ELF-1 (cell line): ENCODE measurements around the gene CCDC116.

Experiments
- DNase-seq: peaks from one replicate; pipeline ENCODE4 v3.0.0-alpha.2; 2016; ENCODE audit warnings: low read depth, low spot score

Gene CCDC116

GRCh38 chr22:21679383-21679782 is 46.8 kb downstream of the CCDC116 start:
- DNase-seq: no peak

- no peak for DNase-seq
Observed at GRCh38 chr22:21680830-21681565, 48.4 kb downstream of the CCDC116 start.

GRCh38 chr22:21681566-21682370 is 49.2 kb downstream of the CCDC116 start:
- DNase-seq: no peak

DNA sequence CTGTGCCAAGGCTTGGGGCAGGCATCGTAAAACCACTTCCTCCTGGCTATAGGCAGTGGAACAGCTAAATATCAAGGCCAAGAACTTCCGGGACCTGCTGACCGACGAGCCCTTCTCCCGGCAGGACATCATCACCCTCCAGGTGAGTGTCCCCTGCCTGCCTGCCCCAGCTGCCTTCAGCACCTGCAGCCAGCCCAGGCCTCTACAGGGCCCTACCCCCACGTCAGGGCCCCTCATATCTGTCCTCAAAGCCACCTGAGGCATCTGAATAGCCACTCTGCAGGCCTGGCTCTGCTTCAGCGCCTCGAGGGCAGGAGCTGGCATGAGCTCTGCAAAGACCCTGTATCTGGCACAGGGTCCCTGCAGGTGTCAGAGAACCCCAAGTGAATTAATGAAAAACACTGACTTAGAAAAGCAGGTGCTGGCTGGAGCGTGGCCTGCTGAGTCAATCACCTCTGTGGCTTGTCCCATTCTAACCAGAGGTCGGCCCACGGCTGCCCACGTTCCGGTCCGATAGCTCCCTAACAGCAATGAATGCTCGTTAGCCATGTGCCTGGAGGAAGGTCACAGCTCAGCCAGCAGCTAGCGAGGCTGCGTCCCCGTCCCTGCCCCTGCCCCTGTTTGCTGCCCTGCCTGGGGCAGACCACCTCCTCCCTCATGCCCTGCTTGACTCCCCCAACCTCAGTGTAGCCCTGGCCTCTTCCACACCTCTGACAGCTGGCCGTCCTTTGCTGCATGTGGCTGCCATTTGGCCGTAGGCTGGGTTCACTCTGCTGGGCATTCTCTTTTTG is 50.0 kb downstream of the CCDC116 start:
- no peak for DNase-seq

DNA sequence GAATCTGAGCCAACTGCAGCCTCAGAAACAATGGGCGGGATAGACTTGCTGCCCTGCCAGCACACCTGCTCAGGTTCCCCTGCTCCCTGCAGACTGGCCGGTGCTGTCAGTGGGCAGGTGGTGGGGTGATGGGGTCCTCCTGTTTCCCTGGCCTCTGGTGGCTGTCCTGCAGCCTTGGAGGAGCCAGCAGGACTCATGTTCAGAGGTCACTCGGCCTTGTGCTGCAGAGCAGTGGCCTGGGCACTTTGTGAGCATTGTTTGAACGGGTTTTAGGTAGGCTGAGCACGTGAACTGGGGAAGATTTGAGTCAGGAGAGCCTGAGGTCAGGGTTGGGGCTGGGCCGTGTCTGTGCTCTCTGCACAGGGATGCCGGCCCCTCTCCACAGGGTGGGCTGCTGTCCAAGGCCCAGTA is 50.8 kb downstream of the CCDC116 start:
- no peak for DNase-seq

DNA sequence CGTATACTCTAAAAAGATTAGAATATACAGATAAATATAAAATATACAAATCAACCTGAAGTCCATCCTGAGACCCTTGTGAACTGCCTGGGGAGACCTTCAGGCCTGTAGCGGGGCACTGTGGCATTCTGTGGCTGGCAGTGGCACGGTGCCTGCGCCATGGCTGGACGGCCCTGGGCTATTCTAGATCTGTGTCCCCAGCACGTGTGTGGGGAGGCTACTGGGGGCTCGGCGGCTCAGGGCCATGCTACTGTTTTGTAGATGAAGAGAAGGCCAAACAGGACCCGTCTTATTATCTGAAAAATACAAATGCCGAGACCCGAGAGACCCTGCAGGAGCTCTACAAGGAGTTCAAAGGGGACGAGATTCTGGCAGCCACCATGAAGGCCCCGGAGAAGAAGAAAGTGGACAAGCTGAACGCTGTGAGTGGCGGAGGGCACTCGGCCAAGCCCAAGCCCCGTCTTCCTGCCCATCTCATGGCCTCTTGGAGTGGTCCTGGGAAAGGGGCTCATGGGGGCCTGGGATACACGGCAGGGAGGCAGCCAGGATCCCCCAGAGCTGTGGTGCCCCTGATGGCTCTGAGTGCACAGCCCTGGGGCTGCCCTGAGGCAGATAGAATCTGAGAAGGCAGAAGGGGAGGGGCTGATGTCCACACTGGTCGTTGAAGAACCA is 52.1 kb downstream of the CCDC116 start:
- DNase-seq: no peak

DNA sequence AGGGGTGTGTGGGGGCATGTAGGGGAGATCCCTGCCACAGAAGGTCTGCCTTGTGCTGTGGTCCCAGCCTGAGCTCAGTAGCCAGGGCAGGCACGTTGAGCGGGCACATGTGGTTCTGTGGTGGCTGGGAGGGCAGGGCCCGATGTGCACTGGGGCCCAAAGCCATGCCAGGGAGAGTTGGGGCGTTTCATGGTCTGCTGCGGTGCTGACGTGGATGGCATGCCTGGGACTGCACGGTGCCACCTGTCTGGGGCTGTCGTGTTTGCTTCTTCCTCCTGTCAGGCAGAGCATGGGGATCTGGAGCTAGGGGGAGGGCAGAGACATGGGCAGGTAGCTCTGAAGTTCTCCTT is 52.6 kb downstream of the CCDC116 start:
- DNase-seq: no peak

- DNase-seq: no peak
Observed at GRCh38 chr22:21686193-21686608, 53.6 kb downstream of the CCDC116 start.
